NCI-H82 (cell line): ENCODE measurements around the gene SLC50A1.

Experiments used
- DNase-seq: peaks from one replicate; lab custom pipeline; 2025; lab: John Stamatoyannopoulos, UW

Gene SLC50A1

DNA sequence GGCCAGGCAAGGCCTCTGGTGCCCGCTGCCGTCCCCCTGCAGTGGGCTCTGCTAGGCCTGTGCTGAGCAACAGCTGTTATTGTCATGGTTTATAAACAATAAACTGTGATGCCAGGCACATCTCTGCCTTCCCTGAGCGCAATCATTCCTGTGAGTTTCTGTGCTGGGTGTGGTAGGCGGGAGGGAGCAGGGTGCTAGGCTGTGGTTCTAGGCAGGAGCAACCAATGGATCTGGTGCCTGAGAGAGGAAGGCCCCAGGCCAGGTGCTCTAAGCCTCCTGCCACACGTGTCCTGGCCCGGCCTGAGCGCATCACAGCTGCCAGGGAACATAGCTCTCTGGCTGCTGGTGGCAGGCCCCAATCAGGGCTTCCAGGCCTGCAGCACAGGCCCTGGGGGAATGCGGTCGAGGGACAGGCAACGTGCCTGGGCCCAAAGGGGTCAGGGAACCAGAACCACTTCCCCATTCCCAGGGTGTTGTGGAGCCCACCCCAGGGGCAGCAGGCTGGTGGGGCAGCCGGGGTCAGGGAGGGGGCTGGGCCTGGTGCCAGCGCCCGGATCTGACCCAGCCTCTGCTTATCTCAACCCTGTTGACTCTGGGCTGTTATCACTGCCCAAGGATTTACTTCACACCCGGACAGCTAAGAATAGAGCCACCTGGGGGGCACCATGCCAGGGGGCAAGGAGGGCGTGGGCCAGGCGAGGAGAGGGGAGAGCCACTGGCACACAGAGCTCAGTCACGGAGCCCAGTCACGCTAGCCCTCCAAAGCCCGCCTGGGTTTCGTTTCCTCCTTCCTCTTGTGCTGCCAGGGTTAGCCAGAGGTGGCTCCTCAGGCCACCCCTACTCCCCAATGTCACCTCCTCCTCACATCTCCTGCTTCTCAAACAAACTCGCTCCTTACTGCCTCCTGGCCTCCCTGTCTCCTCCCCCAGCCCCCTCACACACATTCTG, 49.5 kb downstream of the SLC50A1 start:
- DNase-seq, result no peak

DNA sequence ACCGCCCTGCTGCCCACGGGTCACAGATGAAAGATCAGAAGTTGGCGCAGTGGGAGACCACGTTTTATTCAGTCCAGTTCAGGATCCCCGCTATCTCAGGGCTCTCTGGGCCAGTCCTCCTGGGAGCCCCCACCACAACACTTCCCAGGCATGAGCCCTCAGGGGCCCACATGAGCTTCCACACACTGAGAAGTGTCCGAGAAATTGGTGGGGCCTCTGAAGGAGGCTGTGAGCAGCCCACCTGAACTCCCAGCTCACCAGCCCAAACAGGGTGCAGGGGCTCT, 50.1 kb downstream of the SLC50A1 start:
- no peak for DNase-seq

DNA sequence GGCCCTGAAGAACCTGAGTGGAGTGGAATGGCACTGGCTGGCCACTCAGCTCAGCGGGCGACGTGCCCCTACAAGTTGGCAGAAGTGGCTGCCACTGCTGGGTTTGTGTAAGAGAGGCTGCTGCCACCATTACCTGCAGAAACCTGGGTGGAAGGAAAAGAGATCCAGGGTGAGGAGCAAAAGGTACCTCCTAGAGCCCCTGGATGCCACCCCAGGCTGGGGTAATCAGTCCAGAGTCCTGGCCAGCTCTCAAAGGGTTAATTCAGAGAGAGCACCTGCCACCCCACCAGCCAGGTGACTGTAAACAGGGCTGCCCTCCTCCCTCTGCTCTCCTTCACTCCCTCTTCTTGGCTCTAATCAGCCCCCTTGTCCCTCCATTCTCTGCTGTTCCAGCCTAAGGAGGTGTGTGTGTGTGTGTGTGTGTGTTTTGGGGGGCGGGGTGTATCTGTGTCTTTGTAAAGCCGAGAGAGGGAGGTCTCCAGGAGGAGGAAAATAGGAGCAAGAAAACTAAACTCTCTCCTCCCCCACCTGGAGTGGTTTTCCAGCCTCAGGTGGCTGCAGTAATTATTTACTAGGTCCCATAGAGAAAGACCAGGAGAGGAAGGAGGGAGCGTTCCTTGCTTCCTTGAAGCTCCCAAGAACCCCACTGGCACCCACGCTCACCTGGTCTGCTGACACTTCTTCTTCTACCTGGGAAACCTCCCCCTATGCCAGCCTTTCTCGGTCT, 50.6 kb downstream of the SLC50A1 start:
- no peak for DNase-seq

DNA sequence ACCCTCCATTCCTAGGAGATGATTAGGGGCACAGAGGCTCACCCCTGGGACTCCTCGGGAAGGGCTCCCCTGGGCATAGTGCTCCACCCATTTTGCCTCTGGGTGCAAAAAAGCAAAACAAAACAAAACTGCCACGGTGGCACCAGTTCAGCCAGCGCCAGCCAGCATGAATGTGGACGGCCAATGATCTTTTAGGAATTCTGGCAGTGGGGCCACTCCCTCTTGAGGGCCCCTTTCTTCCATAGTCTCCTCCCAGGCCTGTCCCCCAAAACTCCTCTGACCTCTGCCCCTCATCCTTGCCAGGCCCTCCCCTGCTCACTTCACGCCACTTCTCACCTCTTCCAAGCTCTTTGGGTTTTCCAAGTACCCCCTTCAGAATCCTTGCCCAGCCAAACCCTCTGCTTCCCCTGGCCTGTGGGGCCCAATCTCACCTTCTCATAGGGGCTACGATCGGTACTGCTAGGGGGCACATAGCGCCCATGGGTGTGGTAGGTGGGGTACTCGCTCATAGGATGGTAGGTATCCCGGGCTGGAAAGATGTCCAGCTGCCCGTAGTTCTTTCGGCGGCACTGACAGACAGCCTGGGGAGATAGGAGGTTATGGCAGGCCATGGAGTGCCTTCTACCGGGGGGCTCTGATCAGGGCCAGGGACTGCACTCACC, 51.3 kb downstream of the SLC50A1 start:
- DNase-seq, result no peak

DNA sequence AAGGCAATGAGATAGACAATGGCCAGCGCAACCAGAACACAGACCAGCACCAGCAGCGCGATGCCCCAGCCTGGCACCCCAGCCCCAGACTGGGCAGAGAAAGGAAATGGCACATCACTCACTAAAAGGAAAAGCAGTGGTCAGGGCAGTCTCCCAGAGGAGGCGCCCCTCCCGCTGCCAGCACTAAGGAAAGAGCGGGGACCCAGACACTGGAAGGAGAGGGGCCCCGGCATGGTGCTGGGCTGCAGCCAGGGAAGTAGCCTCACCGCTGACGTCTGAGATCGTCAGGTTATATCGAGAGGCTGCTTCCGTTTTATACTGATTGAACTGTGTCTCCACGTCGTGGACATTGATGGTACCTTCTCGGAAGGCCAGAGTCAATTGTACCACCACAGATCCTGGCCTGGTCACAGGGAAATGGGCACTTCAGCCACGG, 51.8 kb downstream of the SLC50A1 start:
- DNase-seq, result no peak

DNA sequence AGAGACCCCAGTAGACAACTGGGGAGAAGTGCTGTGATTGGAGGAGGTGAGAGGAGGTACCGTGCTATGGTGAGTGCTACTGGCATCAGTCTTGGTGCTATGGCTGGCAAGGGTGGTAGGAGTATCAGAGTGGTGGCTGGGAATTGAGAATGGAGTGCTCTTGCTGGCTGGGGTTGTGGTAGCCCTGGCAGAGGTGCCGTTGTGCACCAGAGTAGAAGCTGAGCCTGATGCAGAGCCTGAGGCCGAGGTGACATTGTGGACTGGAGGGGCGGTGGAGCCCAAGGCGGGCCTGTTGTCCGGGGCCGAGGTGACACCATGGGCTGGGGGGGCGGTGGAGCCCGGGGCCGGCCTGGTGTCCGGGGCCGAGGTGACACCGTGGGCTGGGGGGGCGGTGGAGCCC, 52.6 kb downstream of the SLC50A1 start:
- DNase-seq, result no peak
